HG03439 (cell line): ENCODE data around the gene ZP2.
"Not testable (repeated sequence)": the region's sequence is repeated elsewhere in the genome, so short reads cannot be mapped to it uniquely, and the experiment has no call there.

Experiments used
- ATAC-seq: cut with Tn5 transposase; IDR thresholded peaks from one replicate; pipeline ENCODE4 v1.9.1; 2021; ENCODE audit warnings: mild to moderate bottlenecking, moderate library complexity; ENCODE audit not compliant: unreplicated experiment

The ZP2 gene

GRCh38 chr16:21153124-21153729 lies 58.1 kb downstream of the ZP2 start:
- not testable (repeated sequence) for ATAC-seq

- ATAC-seq: not testable (repeated sequence)
Measured at GRCh38 chr16:21152160-21153030, 59.0 kb downstream of the ZP2 start.

GRCh38 chr16:21150375-21151001 lies 60.9 kb downstream of the ZP2 start, which contains the start of gene DNAH3:
Gene DNAH3, minus strand, starts transcription at chr16:21150846. Its CDS starts 527 bp downstream, at chr16:21150319.
- no peak for ATAC-seq
